Right renal pelvis (tissue), 4 donors: ENCODE data around the gene NSUN7. TPM values are rescaled to one million over a fixed set of nuclear protein-coding genes. Genes with fewer than 3 reads are reported as not detected.
"Not testable (repeated sequence)": the region's sequence is repeated elsewhere in the genome, so short reads cannot be mapped to it uniquely, and the experiment has no call there.

Experiments
- DNase-seq, 4 donors: peaks; one replicate each; pipeline ENCODE4 v3.0.0-alpha.2; 2013; ENCODE audit warnings: low read depth in 4 of 4, low spot score in 3 of 4, missing footprints in 1 of 4
- polyA plus RNA-seq, 4 donors: library from polyadenylated mRNA; unstranded; fragments of 120-200 nt; gene quantifications; one replicate each; pipeline ENCODE4 v1.2.1, GENCODE V29; 2013; ENCODE audit not compliant: insufficient read length in 4 of 4

The NSUN7 gene
- 10 to 100 TPM; 11.5 to 13.9 (median 13.0) TPM for polyA plus RNA-seq

GRCh38 chr4:40749717-40750460 is at the start of gene NSUN7:
Gene NSUN7 (plus strand): TSS chr4:40749955. CDS start chr4:40750694, 739 bp downstream.
- peak; percentile 58 to 70 (median 67) for DNase-seq

- no peak for DNase-seq
Measured at GRCh38 chr4:40702137-40702799, 47.5 kb upstream of the NSUN7 start.

DNA sequence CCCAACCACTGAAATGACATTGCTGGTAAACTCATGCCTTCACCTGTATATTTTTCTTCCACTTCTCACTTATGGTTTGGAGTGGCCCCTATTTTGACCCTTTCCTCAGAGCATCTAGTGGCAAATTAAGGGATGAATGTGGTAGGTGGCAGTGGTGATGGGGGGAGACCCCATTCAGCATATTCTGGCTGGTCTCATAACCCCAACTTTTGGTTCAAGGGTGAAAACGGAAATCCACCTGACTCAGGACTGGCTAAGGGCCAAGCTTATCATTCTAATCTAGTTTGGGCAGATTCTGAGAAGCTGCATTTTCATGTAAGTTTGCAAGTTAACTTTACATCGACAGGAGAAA is 47.0 kb upstream of the NSUN7 start:
- no peak for DNase-seq

DNA sequence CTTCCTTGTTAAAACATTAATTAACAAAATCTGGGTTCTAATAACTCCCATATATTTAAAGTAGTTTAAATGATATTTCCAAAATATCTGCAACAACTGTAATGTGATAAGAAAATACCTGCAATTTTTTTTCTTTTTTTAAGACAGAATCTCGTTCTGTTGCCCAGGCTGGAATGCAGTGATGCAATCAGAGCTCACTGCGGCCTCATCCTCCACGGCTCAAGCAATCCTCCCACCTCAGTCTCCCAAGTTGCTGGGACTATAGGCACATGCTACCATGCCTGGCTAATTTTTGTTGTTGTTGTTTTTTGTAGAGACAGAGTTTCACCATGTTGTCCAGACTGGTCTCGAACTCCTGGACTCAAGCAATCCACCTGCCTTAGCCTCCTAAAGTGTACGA is 45.7 kb upstream of the NSUN7 start:
- no peak for DNase-seq

DNA sequence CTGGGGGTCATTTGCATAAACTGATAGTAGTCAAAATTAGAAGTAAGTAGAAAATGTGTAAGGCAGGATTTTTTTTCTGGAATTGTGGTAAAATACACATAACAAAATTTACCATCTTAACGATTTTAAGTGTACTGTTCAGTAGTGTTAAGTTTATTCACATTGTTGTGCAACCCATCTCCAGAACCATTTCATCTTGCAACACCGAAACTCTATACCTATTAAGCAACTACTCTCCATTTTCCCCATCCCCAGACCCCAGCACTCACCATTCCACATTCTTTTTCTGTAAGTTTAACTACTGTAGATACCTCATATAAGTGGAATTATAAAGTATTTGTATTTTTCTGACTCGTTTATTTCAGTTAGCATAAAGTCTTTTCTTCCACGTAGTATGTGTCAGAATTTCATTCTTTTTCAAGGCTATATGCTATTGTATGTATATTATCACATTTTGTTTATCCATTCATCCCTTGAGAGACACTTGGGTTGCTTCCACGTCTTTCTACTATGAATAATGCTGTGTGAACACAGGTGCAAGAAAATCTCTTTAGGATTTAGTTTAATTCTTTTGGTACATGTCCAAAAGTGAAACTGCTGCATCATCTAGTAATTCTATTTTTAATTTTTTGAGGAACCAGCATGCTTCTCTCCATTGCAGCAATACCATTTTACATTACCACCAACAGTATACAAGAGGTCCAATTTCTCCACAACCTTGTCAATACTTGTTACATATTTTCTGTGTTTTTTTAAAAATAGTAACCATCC is 39.1 kb upstream of the NSUN7 start:
- no peak for DNase-seq

- DNase-seq, result not testable (repeated sequence)
Measured at GRCh38 chr4:40713001-40713400, 36.8 kb upstream of the NSUN7 start.

GRCh38 chr4:40713798-40714197 is 36.0 kb upstream of the NSUN7 start:
- DNase-seq, result no peak

DNA sequence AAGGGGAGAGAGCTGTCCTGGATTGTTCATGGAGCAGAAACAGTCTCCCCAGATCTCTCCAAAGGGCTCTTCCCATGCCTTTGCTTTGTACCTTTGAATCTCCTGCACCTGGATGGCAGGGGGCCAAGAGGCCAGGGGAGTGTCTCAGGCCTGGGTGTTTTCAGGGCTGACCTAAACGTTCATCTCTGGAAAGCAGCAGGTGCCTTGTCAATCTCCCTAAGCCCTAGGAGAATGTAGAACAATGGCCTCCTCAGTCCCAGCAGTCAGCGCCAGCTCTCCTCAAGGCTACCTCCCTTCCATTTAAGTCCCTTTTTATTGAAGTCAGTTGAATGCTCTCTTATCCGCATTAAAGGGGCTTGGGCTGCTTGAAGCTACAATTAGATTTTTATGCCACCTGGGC is 31.2 kb upstream of the NSUN7 start:
- no peak for DNase-seq

DNA sequence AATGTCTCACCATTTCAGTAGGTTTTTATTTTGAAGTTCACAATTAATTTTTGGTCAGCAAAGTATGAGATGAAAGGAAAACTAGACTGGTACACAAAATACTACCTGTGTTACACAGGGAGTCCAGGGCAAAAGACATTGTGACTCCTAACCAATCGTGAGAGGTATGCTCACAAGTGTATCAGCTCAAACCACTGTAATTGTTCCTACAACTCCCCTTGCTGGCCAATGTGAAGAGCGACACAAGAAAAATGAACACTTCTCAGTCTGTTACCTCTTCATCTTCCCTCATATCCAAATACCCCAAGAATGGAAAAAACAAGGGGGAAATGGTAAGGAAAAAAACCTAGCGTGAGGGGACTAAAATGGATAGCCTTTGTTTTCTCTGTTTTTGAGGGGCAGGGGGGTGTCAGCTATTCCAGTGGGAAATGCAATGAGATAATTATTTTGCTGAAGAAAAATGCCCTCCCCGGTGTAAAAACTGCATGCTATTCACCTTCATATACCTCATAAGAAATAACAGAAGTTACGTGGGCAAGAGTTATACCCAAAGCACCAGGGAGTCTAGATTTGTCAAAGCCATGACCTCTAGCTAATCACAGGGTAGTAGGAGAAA is 30.6 kb upstream of the NSUN7 start:
- DNase-seq, result peak in 2 of 4 donors; percentile 35 to 47

DNA sequence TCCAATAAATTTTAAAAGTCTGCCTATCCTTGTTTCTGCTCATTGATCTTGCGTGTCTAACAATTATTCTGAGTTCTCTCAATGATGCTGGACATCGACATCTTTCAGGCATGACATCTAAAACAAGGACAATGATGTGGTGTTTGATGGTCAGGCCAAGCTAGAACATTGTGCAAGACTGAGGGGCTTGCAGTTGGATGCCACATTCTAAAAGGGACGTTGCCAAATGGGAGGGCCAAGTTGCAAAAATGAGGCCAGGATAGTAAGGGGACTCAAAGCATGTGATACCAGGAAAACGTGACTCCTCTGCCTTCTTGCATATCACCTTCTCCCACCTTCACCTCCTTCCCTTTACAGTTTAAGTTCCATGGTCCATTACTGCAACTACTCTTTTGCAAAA is 29.4 kb upstream of the NSUN7 start:
- DNase-seq, result no peak

DNA sequence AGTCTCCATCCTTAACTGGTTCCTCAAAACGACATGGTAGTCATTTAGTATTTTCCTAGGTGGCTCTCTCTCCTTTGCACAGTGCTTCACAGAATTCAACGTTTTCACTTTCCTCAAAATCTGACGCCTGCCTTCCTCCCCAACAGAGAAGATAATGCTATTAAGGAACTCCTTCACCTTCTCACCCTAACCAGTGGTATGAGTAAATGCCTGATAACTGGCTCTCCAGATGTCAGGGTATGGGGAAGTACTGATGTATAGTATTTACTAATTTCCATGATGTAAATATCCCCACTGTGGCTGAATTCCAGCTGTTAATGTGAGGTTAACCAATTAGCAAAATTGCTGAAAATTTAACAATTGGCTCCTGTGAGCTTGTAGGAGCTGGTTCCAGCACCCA is 28.8 kb upstream of the NSUN7 start:
- no peak for DNase-seq

DNA sequence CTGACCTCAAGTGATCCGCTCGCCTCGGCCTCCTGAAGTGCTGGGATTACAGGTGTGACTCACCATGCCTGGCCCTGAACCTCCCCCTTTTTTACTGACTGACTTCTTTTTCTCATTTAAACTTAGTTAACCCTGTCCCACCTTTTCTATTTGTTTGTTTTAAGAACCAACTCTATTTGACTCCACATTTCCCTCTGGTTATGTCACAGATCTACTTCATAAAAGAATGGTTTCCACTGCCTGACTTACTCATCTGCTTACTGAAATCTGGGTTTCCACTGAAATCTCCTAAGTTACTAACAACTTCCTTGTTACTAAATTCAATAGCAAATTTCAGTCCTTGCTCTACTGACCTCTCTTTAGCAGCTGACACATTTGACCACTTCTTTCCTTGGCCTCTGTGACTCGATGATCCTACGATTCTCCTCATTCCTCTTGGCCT is 28.0 kb upstream of the NSUN7 start:
- DNase-seq, result no peak

DNA sequence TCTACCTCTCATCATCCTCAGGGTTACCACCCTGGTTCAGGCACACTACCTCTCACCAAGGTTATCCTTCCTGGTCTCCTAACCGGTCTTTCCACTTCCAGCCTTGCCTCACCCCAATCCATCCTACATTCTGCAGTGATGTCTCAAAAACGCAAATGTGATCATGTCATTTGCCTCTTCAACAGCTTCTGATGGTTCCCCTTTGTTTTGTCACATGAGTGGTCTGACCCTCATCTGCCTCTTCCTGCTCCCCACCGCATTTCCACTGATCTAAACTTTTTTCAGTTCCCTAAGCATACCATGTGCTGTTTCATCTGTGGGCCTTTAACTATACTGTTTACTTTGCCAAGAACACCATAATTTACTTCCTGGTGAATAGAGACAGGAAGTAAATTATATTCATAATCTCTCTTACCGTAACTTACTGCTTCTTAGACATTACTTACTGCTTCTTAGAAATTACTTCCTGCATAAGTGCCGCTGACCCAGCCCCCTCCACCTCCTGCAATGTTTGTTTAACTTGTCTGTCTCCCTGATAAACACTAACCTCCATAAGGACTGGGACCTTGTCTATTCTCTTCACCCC is 27.1 kb upstream of the NSUN7 start:
- DNase-seq, result no peak

DNA sequence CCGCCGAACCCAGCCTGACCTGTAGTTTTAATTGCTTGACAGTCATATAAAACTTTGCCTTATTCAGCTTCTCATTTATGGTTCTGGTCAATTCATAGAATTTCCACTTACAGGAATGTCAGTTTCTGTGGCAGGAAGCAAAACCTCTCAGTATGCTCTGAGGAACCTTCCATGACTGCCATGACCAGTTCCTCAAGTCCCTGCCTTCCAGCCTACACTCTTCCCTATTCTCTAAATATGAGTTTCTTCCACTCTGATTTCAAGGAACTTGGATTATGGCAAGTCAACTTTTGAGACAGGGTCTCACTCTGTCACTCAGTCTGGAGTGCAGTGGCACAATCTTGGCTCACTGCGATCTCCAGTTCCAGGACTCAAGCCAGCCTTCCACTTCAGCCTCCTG is 26.0 kb upstream of the NSUN7 start:
- no peak for DNase-seq

GRCh38 chr4:40728333-40728732 is 21.4 kb upstream of the NSUN7 start:
- no peak for DNase-seq

GRCh38 chr4:40729555-40729954 is 20.2 kb upstream of the NSUN7 start:
- no peak for DNase-seq

DNA sequence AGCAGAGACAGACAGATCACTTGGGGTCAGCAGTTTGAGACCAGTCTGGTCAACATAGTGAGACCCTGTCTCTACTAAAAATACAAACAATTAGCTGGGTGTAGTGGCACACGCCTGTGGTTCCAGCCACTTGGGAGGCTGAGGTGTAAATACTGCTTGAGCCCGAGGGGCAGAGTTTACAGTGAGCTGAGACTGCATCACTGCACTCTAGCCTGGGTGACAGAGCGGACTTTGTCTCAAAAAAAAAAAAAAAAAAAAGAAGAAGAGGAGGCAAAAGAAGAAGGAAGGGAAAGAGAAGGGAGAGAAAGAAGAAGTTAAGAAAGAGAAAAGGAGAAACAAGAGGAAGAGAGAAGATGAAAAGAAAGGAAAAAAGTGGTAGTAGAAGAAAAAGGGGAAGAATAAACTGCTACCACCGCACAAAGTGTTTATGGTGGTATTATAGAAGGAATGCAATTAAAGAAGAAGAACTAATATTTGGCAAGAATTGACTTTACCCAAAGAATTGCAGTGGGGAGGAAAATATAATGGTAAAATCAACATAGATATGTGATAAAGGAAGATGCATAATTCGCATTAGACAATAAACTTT is 19.6 kb upstream of the NSUN7 start:
- DNase-seq, result no peak

DNA sequence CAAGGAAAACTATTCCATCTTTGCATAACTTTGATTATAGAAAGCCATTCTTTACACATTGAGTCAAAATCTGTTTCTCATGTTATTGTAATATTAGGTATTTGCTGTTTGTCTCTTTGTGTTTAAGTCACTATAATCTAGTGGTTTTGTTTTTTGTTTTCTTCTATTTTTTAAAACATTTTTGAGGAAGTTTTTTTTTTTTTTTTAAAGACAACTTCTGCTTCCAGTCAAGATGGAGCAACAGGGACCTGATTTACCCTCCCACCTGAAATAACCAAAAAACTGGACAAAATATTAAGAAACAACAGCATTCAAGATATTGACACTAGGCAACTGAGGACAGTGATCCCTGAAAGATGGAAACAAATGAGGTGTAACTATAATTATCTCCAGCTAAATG is 18.4 kb upstream of the NSUN7 start:
- DNase-seq, result no peak

GRCh38 chr4:40731792-40732245 is 17.9 kb upstream of the NSUN7 start:
- DNase-seq, result peak in 2 of 4 donors; percentile 31 to 44

GRCh38 chr4:40733752-40734151 is 16.0 kb upstream of the NSUN7 start:
- no peak for DNase-seq
